Heart left ventricle (tissue), 16 donors: ENCODE results near the gene BRSK2. TPM values are rescaled to one million over a fixed set of nuclear protein-coding genes. Genes with fewer than 3 reads are reported as not detected.

Source experiments
- ATAC-seq, 4 donors: fragments of 200-7000 bp; cut with Tn5 transposase; one replicate each; pipeline ENCODE4 v1.9.1; 2020 to 2022; ENCODE audit warnings: moderate library complexity in 4 of 4, mild to moderate bottlenecking in 3 of 4, moderate number of reproducible peaks in 1 of 4
- DNase-seq, 5 donors: peaks; one replicate each; pipeline ENCODE4 v3.0.0-alpha.2; 2020
- H3K27ac ChIP-seq, 12 donors: fragments of 200-600 bp; sonication (generic) in 4 of 12; one replicate each; pipeline versions ENCODE4 v1.5.0 to v1.8.0; 2016 to 2022; ENCODE audit warnings: mild to moderate bottlenecking in 2 of 12
- H3K27me3 ChIP-seq, 9 donors: fragments of 200-600 bp; sonication (generic) in 2 of 9; one replicate each; pipeline versions ENCODE4 v1.5.1 to v1.8.0; 2016 to 2022; ENCODE audit warnings: mild to moderate bottlenecking in 3 of 9
- H3K36me3 ChIP-seq, 9 donors: fragments of 200-600 bp; sonication (generic) in 2 of 9; one replicate each; pipeline versions ENCODE4 v1.5.0 to v1.8.0; 2018 to 2022; ENCODE audit warnings: mild to moderate bottlenecking in 2 of 9
- H3K4me1 ChIP-seq, 12 donors: fragments of 200-600 bp; sonication (generic) in 4 of 12; one replicate each; pipeline versions ENCODE4 v1.5.0 to v1.8.0; 2016 to 2022; ENCODE audit warnings: mild to moderate bottlenecking in 3 of 12
- H3K4me3 ChIP-seq, 12 donors: fragments of 200-600 bp; sonication (generic) in 4 of 12; one replicate each; pipeline versions ENCODE4 v1.5.0 to v1.8.0; 2017 to 2022; ENCODE audit warnings: mild to moderate bottlenecking in 9 of 12, moderate library complexity in 4 of 12
- H3K9me3 ChIP-seq, 12 donors: fragments of 200-600 bp; sonication (generic) in 4 of 12; one replicate each; pipeline versions ENCODE4 v1.5.0 to v1.8.0; 2016 to 2022; ENCODE audit warnings: mild to moderate bottlenecking in 1 of 12
- CTCF ChIP-seq, 12 donors: fragments of 200-600 bp; sonication (generic) in 4 of 12; IDR thresholded peaks; one replicate each; pipeline versions ENCODE4 v1.5.0 to v1.8.0; 2018 to 2022; ENCODE audit warnings: antibody characterized with exemption in 12 of 12, mild to moderate bottlenecking in 5 of 12
- POLR2A ChIP-seq, 2 donors: fragments of 450-650 bp; IDR thresholded peaks; one replicate each; pipeline ENCODE4 v1.6.1; 2017; ENCODE audit warnings: antibody characterized with exemption in 2 of 2, mild to moderate bottlenecking in 2 of 2, moderate library complexity in 2 of 2
- WGBS, 4 donors: extraction: QIAGEN DNeasy Blood & Tissue Kit in 2 of 4; methylation state at CpG; one replicate each; pipeline versions ENCODE4 v1.1.5 to v1.1.7; 2013 to 2018; 5-methylcytosine and 5-hydroxymethylcytosine counted together
- intact Hi-C, 10 donors: fragments of 100-400 bp; cut with DNase I; formaldehyde crosslinking; loops; one replicate each; pipeline versions ENCODE4 v1.11.1 to v1.14.2; 2022
- polyA plus RNA-seq, 2 donors: library from polyadenylated mRNA; stranded (reverse); fragments of 200-250 nt; gene quantifications; one replicate each; pipeline ENCODE4 v1.2.3, GENCODE V29; 2013
- total RNA-seq, 9 donors: library from RNA; depleted of rRNA in 2 of 9; stranded (reverse); fragments of >200 nt in 2 of 9; fragmentation: NEBNext Ultra II Directional in 3 of 9; extraction: Animal tissue kit (Norgen Biotek cat#: 25700) in 3 of 9; gene quantifications; one replicate each; pipeline versions ENCODE4 v1.1.0 to v1.2.4, GENCODE V29; 2016 to 2023
- donor health status: ischemic (EF 13 %, LVEDD 7.1; RV severe dilation, severe dysfunction).
- donor health status: healthy with polysubstance abuse.
- donor health status: DM: no; HTN: yes; CAD: no.
- donor health status: DM: no; HTN: no; CAD: no.
- donor health status: ischemic (EF 25% LVEDD 6.9; RV normal size, moderate dysfunction).
- donor health status: ischemic (EF 25% LVEDD 5.7; RV mildly dilated, moderate dysfunction).
- donor health status: healthy.
- donor health status: DM: yes; HTN: yes; CAD: no.
- donor health status: ischemic (EF 35%, LVEDD 5.7; RV mildly dilated, moderate dysfunction).
- donor health status: nonischemic (EF 11% LVEDD 7.7; RV severe dilation, severe dysfunction).
- donor health status: DM: yes; HTN: yes; CAD: no.
- donor health status: PGD.
- donor health status: ischemic (EF 29% LVEDD 5.4; RV normal size, mild dysfunction).
- donor health status: nonischemic (EF 23%, LVEDD 6.1; RV moderate dilation, normal function).

The BRSK2 gene
- total and polyA plus RNA-seq, 11 donors = 0.16 to 1.3 (median 0.61) TPM; not detected in 1

- intact Hi-C loops = loop anchor here in 1 of 10 donors (5.0 kb wide), 1 partner anchor 40 kb away; no protein-coding TSS in a partner anchor
- peaks cover 0 to 11% (median 0%) of the 10 kb centered on the region in 9 donors for H3K36me3 ChIP-seq
- WGBS, 4 donors = 87 to 90% (median 89%) methylated on average over 9 to 13 of the region's 13 CpGs
- H3K4me1 ChIP-seq = peaks cover 0 to 16% (median 3%) of the 10 kb centered on the region in 12 donors
- ATAC-seq = no peak
- TF ChIP-seq POLR2A (IDR thresholded peaks at IDR 0.05) (no peak), CTCF (IDR thresholded peaks at IDR 0.05) (no peak)
- H3K27ac ChIP-seq = peak overlapping the region in 1 of 12 donors; percentile 93
- DNase-seq = no peak
- no peaks in the 10 kb centered on the region for H3K27me3 ChIP-seq
- H3K4me3 ChIP-seq = no peak overlapping the region
- H3K9me3 ChIP-seq = no peaks in the 10 kb centered on the region
Observed at GRCh38 chr11:1462698-1462975, 72.9 kb downstream of the BRSK2 start.

GRCh38 chr11:1463056-1463455 lies 73.3 kb downstream of the BRSK2 start:
- TF ChIP-seq POLR2A (IDR thresholded peaks at IDR 0.05) = no peak
- no peaks in the 10 kb centered on the region for H3K27me3 ChIP-seq
- no peaks in the 10 kb centered on the region for H3K9me3 ChIP-seq
- H3K36me3 ChIP-seq = peaks cover 0 to 13% (median 0%) of the 10 kb centered on the region in 9 donors
- H3K4me1 ChIP-seq = peaks cover 0 to 19% (median 3%) of the 10 kb centered on the region in 12 donors
- no peak for ATAC-seq
- intact Hi-C loops = loop anchor here in 1 of 10 donors (5.0 kb wide), 1 partner anchor 39 kb away; no protein-coding TSS in a partner anchor
- WGBS, 4 donors = 94 to 96% (median 96%) methylated on average over 12 to 16 of the region's 16 CpGs
- peak overlapping the region in 1 of 12 donors; percentile 93 for H3K27ac ChIP-seq
- H3K4me3 ChIP-seq = no peak overlapping the region
- DNase-seq = no peak

- 89 to 93% (median 91%) methylated on average over 10 to 16 of the region's 16 CpGs for WGBS, 4 donors
- H3K27ac ChIP-seq = no peak overlapping the region
- no peaks in the 10 kb centered on the region for H3K9me3 ChIP-seq
- H3K36me3 ChIP-seq = peaks cover 0 to 50% (median 33%) of the 10 kb centered on the region in 9 donors
- no peak for DNase-seq
- ATAC-seq = no peak
- intact Hi-C loops = loop anchor here in 1 of 10 donors (5.0 kb wide), 1 partner anchor 51 kb away; no protein-coding TSS in a partner anchor
- H3K27me3 ChIP-seq = no peaks in the 10 kb centered on the region
- peaks cover 0 to 14% (median 0%) of the 10 kb centered on the region in 12 donors for H3K4me1 ChIP-seq
- no peak overlapping the region for H3K4me3 ChIP-seq
- no peak for TF ChIP-seq POLR2A (IDR thresholded peaks at IDR 0.05)
- TF ChIP-seq CTCF (IDR thresholded peaks at IDR 0.05) = no peak
Observed at GRCh38 chr11:1466784-1467183, 77.0 kb downstream of the BRSK2 start.

- ATAC-seq (no peak), DNase-seq (no peak)
- Histone ChIP-seq H3K27me3 (no peaks in the 10 kb centered on the region), H3K4me1 (peaks cover 0 to 14% (median 0%) of the 10 kb centered on the region in 12 donors), H3K36me3 (peaks cover 0 to 54% (median 35%) of the 10 kb centered on the region in 9 donors), H3K9me3 (no peaks in the 10 kb centered on the region), H3K27ac (peak overlapping the region in 1 of 12 donors; percentile 70), H3K4me3 (no peak overlapping the region)
- WGBS, 4 donors = 79 to 87% (median 83%) methylated on average over 9 of the region's 9 CpGs
- TF ChIP-seq CTCF (IDR thresholded peaks at IDR 0.05) = no peak
- intact Hi-C loops = loop anchor here in 1 of 10 donors (5.0 kb wide), 1 partner anchor 50 kb away; no protein-coding TSS in a partner anchor
Observed at GRCh38 chr11:1467270-1467669, 77.5 kb downstream of the BRSK2 start.

GRCh38 chr11:1468002-1468401 lies 78.3 kb downstream of the BRSK2 start:
- TF ChIP-seq POLR2A (IDR thresholded peaks at IDR 0.05) (no peak), CTCF (IDR thresholded peaks at IDR 0.05) (no peak)
- Histone ChIP-seq H3K4me3 (no peak overlapping the region), H3K9me3 (no peaks in the 10 kb centered on the region), H3K27me3 (no peaks in the 10 kb centered on the region), H3K27ac (peak overlapping the region in 2 of 12 donors; percentile 34 to 70), H3K36me3 (peaks cover 0 to 58% (median 37%) of the 10 kb centered on the region in 9 donors), H3K4me1 (peaks cover 0 to 14% (median 0%) of the 10 kb centered on the region in 12 donors)
- intact Hi-C loops = loop anchor here in 1 of 10 donors (5.0 kb wide), 1 partner anchor 49 kb away; no protein-coding TSS in a partner anchor
- 49 to 85% (median 68%) methylated on average over 13 to 18 of the region's 18 CpGs for WGBS, 4 donors
- DNase-seq (no peak), ATAC-seq (peak; percentile 13 to 69 (median 40))
